Stimulated activated naive CD4-positive, alpha-beta T cell (primary cell): ENCODE results near the gene OXTR.

Experiments
- DNase-seq, 6 experiments: peaks; one replicate each; lab custom pipeline; 2025; lab: John Stamatoyannopoulos, UW

OXTR gene

DNA sequence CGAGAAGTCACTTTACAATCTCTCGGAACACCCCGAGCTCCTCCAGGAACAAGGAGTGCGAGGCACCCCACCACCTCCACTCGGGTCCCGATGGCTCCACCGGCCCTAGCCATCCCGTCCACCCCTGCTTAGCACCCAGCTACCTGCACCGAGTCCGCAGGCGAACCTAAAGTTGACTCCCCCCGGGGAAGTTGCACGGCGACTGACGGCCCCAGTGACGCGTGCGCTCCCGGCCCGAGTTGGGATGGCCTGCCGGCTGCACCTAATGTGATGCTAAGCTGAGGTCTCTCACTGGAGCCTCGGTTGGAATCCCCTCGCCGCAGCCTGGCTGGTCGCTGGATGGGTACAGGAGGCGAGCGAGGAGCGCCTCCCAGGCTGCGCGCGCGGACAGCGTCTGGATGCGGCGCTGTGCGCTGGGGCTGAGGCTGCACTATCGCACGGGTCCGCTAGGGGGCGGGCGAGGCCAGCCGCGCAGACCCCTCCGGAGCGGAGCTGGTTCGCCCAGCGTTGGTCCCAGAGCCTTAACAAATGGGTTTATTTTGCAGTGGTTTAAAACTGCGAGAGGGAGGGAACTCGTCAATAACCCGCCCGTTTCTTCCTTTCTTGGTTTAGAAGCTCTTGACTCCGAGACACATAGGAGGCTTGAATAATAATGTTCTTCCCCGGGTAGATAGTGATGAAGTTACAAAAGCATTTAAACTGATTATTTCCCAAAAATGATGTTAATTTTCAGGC, at the start of gene OXTR:
Gene OXTR, minus strand, starts transcription at position 526 of the 735 bp plus-strand sequence. CDS start 1,426 bp downstream, outside the sequence.
- DNase-seq: peak in 4 of 6 experiments; percentile 1 to 33 (median 11)

GRCh38 chr3:8817486-8817885, 48.1 kb upstream of the OXTR start:
- no peak for DNase-seq

DNA sequence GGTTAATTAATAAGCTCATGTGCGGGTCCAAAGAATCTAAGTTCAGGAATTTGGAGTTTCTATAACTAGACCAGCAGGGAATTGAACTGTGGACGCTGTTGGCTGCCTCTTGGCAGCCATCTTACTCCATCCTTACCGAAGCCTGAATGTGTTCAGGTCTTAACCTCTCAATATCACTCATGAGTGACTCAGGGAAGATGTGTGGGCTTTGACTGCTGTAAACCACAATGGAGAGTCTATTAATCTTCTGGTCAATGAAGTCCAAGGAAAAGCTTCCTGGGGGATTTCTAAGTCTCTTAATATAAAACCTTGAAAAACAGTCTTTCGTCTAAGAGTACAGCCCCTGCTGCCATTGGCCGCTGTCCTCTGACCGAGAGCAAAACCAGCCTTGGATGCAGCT, 46.7 kb upstream of the OXTR start:
- DNase-seq: no peak

DNA sequence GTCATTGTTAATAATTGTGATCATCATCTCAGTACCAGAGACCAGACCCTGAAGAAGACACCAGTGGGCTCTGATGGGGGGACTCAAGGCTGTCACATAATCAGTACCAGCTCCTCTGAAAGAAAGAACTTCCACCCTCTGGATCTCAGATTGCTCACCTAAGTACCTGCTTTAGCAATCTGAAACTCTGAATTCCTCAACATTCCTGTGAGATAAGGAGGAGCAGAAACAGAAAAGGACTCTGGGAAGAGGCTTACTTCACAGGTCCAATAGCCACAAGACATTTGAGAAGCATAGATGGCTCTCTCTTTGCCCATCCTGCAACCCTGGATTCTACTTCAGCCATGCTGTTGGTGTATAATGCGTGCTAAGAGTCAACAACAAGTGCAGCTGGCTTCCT, 44.0 kb upstream of the OXTR start:
- DNase-seq: no peak

GRCh38 chr3:8810561-8810960, 41.1 kb upstream of the OXTR start:
- DNase-seq: no peak

- DNase-seq: no peak
Measured at GRCh38 chr3:8805774-8806173, 36.4 kb upstream of the OXTR start.

DNA sequence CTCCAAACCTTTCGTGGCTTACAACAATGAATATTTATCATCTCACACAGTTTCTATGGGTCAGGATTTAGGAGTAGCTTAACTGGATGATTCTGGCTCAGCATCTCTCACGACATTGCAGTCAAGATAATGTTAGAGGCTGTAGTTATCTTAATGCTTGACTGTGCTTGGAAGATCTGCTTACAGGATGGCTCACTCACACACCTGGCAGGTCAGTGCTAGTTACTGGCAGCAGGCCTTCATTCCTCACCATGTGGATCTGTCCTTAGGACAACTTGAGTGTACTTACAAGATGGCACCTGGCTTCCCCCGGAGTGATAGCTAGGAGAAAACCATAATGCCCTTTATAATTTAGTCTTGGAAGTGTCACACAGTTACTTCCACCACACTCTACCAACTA, 32.8 kb upstream of the OXTR start:
- DNase-seq: no peak

- DNase-seq: no peak
Measured at GRCh38 chr3:8800016-8800415, 30.6 kb upstream of the OXTR start.

GRCh38 chr3:8794247-8794646, 24.8 kb upstream of the OXTR start:
- no peak for DNase-seq

GRCh38 chr3:8793242-8793641, 23.8 kb upstream of the OXTR start:
- DNase-seq: no peak

DNA sequence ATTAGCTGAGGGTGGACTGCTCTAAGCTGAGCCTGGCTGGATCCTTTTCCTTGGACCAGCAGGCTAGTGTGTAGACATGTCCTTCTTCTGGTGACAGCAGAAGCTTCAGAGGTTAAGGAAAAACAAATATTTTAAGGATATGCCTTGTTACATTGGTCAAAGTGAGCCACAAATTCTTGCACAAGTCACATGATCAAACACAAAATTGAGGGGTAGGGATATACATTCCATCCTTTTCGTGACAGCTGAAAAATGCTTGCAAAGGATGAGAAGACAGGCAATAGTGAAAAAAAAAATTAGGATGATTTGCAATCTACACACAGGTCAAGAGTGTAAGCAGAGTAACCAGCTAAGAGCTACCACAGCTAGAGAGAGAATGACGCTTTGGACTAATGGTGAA, 21.1 kb upstream of the OXTR start:
- no peak for DNase-seq

DNA sequence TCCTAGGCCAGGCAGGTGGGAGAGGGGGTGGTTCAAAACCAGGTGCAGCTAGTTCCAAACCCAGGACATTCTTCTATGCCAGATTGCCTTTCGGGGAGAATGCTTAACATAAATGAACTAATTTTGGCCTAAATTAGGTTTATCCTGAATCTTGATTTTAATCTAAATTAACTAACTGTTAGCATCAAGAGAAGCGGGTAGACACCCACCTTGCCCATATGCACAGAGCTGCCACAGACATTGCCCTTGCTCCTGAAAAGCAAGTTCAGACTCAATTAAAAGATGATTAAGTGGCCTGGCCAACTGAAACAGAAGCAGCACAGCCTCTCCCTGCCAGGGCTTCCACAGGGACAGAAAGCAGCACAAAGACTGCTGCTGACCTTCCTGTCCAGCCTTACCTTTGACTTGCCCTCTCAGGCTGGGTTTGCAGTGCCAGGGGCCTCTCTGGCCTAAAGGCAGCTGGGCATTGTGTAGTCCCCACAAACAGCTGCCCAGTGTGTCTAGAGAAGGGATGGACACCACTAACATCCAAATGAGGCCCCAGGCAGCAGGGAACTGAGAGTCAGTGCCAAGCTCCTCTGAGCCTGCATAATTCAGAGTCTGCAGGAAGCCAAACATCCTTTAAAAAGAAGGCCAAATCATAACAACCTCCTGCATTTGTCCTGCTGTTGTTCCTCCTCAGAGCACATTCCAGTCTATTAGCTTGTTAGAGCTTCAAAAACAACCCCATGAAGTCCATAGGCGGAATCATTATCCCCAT, 15.4 kb upstream of the OXTR start:
- DNase-seq: no peak

DNA sequence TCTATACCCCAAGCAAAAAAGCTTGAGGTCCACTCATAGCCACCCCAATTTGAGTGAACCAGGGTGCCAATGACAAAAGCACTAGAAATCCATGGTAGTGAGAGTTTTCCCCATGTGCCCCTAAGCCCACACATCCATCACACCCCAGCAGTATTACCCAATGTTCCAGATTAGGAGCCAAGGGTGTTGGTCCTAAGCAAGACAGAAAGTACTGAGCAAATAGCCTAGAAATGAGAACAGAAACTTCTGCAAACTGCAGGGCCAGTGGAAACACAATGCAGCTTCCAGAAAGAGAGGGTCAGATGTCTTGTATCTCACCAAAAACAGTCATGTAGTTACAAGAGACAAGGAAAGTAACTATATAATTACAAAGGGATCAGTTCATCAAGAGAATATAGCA, 10.9 kb upstream of the OXTR start:
- no peak for DNase-seq

GRCh38 chr3:8778475-8778874, 9.1 kb upstream of the OXTR start:
- DNase-seq: no peak

DNA sequence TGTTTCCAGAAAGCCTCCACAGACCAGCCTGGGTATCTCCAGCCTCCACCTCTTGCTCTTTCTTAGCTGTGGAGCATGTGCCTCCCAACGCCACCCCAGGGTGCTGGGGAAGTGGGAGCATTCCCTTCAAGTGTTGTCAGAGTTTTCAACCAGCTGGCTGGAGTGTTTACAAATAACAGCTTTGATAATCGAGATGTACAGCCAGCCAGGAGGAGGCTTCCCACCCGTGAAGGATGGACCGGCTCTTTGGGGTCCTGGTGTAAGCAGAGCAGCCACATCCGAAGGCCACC, 8.5 kb upstream of the OXTR start:
- DNase-seq: no peak

DNA sequence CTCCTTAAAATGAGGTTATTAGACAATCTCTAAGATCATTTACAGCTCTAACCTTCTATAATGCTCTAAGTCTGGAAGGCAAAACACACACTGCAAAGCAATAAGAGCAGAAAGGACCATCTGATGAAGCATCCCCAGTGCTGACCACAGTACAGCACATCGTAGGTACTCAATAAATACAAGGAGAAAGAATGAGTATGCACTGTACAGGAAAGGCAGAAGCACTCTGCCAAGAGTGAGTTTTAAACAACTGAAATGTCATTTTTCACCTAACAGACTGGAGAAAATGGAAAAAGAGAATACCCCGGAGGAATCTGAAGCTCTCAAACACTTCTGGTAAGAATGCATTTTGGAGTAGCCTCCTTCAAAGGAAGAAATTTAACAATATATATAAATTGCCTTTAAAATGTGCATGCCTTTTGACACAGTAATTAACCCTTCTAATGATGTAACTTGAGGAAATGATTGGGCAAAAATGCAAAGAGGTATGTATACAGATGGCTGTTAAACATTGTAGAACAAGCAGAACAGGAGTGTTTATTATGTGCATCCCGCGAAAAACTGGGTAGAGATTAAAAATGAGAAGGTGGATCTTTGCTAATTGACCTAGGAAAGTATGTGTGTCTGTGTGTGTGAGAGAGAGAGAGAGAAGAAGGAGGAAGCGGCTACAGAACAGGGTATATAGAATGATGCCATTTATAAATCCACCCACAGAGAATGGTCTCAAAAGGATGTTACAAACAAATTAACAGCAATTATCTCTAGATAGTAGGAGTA, 8.0 kb upstream of the OXTR start:
- DNase-seq: no peak

DNA sequence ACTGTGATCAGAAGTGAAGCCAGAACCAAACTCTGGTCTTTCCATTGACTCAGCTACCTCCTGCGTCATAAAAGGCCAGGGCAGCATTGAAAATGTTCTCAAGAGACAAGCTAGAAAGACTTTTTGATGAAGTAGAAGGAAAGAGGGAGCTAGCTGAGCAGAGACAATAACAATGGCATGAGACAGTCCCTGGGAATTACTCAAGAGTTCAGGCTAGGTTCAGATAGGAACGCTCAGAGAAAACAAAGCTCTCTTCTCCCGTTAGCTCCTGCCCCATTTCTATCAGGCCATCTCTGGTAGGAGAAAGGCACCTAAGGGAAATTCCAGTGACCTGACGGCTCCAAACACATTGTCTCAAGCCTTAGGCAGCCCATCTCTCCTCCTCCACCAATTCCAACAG, 7.0 kb upstream of the OXTR start:
- DNase-seq: no peak

DNA sequence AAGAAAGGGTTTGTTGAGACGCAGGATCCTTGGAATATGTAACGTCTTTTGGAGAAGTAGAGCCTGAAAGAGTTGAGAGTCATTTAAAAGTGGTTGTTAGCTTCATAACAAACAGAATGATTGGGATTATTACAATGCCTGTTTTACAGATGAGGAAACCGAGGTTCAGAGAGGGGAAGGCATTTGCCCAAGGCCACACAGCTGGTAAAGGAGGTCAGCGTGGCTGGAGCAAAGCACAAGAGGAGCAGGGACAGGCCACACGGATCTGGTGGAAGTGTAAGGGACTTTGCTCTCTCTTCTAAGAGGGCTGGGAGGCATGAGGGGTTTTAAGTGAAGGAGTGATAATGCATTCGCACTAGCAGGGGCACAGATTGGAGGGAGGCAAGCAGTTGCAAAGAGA, 6.2 kb upstream of the OXTR start:
- no peak for DNase-seq

- no peak for DNase-seq
Measured at GRCh38 chr3:8775181-8775580, 5.8 kb upstream of the OXTR start.

DNA sequence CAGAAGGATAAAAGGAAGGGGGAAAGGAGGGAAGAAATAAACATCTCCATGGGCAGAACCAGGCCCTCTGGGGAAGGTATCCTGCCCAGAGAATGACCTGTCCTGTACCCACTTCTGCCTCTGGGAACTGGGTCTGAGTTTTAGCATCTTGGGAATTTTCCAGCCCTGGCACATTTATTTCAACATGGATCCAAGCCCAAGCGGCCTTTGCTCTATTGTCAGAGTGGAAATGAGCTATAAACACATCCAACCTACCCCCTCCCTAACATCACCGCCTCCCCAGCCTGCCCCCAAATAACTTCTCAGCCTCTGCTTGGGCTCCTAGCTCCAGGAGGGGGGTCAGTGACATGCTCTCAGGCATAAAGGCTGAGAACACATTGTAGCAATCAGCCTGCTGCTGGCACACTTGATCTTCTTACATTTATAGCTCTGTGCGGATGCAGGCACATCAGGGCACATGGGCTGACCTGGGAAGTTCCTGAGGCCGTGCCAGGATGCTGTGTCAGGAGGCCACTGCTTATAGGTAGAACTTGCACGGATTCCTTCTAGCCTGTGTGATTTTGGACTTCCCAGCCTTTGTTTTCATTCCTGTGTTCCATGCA, 4.6 kb upstream of the OXTR start:
- DNase-seq: no peak

DNA sequence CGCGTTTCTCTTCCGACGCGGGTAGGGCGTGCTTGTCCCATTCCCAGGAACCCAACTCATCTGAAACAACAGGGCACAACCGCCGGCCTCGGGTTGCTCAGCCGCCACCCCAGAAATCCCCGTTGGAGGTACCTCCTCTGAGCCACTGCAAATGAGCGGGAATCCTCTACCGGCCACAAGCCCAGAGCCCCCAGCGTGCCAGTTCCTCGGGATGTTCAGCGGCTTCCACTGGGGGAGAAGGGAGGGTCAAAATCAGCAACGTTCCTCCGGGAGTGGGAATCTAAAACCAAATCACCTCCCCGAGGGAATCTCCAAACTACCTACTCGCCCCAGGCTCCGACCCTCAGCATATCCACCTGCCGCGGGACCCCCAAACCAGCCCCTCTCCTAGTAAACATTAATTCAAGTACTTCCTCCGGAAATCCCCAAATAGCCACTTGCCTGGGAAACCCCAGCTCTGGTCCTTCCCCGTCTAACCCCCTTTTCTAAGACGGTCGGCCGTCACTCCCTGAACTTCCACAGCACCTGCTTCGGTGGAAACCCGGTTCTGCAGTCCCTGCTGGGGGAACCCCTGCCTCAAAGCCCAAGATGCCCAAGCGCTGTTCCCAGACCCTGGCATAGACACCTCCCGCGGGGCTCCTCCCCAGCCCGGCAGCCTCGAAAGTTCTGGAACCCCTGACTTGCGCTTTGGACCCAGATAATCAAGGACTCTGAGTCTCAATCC, 887 bp downstream of the OXTR start:
- no peak for DNase-seq
